LHCN-M2 (cell line): ENCODE data around the gene C9. TPM values are rescaled to one million over a fixed set of nuclear protein-coding genes. Genes with fewer than 3 reads are reported as not detected.
"Not testable (repeated sequence)": the region's sequence is repeated elsewhere in the genome, so short reads cannot be mapped to it uniquely, and the experiment has no call there.

ENCODE experiments used
- DNase-seq: peaks from one replicate; pipeline ENCODE4 v3.0.0-alpha.2; 2012; ENCODE audit warnings: low read depth
- total RNA-seq: library from RNA; depleted of rRNA; stranded (reverse); fragments of >200 nt; gene quantifications from 2 replicates; pipeline ENCODE4 v1.2.3, GENCODE V29; 2014; rRNA removed

Gene C9
- total RNA-seq, 1 experiment from 2014 or later = not detected

- no peak for DNase-seq
These were observed 101.3 kb downstream of the C9 start for GRCh38 chr5:39262981-39263380.

GRCh38 chr5:39260095-39260494 is 104.2 kb downstream of the C9 start:
- no peak for DNase-seq

GRCh38 chr5:39257554-39257953 is 106.7 kb downstream of the C9 start:
- no peak for DNase-seq

GRCh38 chr5:39256477-39257235 is 107.6 kb downstream of the C9 start:
- DNase-seq = peak; percentile 66

GRCh38 chr5:39255406-39255805 is 108.9 kb downstream of the C9 start:
- DNase-seq = no peak

- DNase-seq = no peak
These were observed 109.6 kb downstream of the C9 start for GRCh38 chr5:39254671-39255070.

- peak; percentile 12 for DNase-seq
These were observed 111.1 kb downstream of the C9 start for GRCh38 chr5:39253196-39253595.

GRCh38 chr5:39249564-39250274 is 114.6 kb downstream of the C9 start:
- DNase-seq = no peak

- DNase-seq = no peak
These were observed 115.2 kb downstream of the C9 start for GRCh38 chr5:39249069-39249468.

- DNase-seq = no peak
These were observed 123.5 kb downstream of the C9 start for GRCh38 chr5:39240750-39241149.

GRCh38 chr5:39238366-39239105 is 125.8 kb downstream of the C9 start:
- DNase-seq = no peak

GRCh38 chr5:39236718-39237117 is 127.6 kb downstream of the C9 start:
- no peak for DNase-seq

- DNase-seq = no peak
These were observed 128.6 kb downstream of the C9 start for GRCh38 chr5:39235648-39236047.

- not testable (repeated sequence) for DNase-seq
These were observed 129.8 kb downstream of the C9 start for GRCh38 chr5:39234494-39234893.

Other genes with a start within 250 kb of the C9 start
- gene FYB1, start 144.9 kb downstream of the C9 start, total RNA-seq = not detected in 2 replicates
- 25.0 and 39.7 TPM in 2 replicates for gene DAB2, start 60.5 kb upstream of the C9 start, total RNA-seq